GM12801 (cell line): Measurements from ENCODE around the gene RSL1D1.

Source experiments
- TF ChIP-seq, protein P1 (sequence below): IDR thresholded peaks from one replicate; pipeline ENCODE4 v1.5.1; 2011; ENCODE audit warnings: control low read depth; ENCODE audit not compliant: insufficient read length; ENCODE audit errors: extremely low read depth

Gene RSL1D1

DNA sequence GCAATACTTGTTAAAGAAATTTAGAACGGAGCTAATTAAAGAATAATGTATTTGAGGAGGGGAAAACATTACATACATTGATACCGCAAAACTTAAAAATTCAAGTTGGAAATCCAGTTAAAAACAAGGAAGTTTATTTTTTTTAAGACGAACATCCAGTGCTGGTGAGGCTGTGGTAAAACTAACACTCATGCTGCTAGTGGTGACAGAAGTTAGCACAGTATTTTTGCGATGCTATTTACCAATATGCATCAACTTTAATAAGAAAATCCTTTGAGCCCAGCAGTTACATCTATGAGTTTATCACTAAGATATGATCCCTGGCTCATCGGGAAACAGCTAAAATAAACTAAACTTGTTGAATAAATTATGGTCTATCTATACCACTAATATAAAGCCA lies 32.7 kb upstream of the RSL1D1 start:
- TF ChIP-seq, protein P1, sequence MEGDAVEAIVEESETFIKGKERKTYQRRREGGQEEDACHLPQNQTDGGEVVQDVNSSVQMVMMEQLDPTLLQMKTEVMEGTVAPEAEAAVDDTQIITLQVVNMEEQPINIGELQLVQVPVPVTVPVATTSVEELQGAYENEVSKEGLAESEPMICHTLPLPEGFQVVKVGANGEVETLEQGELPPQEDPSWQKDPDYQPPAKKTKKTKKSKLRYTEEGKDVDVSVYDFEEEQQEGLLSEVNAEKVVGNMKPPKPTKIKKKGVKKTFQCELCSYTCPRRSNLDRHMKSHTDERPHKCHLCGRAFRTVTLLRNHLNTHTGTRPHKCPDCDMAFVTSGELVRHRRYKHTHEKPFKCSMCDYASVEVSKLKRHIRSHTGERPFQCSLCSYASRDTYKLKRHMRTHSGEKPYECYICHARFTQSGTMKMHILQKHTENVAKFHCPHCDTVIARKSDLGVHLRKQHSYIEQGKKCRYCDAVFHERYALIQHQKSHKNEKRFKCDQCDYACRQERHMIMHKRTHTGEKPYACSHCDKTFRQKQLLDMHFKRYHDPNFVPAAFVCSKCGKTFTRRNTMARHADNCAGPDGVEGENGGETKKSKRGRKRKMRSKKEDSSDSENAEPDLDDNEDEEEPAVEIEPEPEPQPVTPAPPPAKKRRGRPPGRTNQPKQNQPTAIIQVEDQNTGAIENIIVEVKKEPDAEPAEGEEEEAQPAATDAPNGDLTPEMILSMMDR, result no peak

DNA sequence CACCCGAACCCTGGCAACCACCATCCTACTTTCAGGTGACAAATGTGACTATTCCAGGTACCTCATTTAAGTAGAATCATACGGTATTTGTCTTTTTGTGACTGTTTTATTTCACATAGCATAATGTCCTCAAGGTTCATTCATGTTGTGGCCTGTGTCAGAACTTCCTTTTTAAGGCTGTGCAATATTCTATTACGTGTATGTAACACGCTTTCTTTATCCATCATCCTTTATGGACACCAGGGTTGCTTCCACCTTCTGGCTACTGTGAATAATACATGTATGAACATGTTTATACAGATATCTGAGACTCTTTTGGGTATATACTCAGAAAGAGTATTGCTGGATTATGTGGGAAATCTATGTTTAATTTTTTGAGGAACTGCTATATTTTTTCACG lies 28.7 kb upstream of the RSL1D1 start:
- TF ChIP-seq, protein P1, result no peak

DNA sequence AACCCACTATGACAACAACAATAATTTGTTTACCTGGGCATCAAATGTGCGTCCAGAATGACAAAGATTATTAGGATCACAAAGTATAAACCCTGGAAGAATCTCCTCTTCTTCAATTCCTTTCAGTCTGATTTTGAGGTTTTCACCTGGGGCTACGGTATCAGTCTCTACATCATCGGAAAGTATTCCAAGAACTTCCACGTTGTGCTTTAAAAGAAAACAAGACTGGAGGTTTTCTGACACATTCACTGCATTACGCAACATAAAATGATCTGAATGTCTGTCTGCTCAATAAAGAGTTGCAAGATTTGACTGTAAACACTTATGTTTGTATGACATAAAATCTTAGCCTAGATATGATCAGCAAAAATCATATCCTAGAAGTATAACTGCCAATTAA lies 26.0 kb upstream of the RSL1D1 start:
- TF ChIP-seq, protein P1, result no peak

DNA sequence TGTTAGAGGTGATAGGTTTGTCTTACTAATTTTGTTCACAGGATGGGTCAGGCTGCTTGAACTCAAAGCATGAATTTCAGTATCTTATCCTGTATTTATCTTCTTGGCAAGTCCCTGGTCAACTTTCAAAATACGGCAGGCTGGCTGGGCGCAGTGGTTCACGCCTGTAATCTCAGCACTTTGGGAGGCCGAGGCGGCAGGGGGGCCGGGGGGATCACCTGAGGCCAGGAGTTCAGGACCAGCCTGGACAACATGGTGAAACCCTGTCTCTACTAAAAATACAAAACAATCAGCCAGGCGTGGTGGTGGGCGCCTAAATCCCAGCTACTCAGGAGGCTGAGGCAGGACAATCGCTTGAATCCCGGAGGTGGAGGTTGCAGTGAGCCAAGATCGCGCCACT lies 25.0 kb upstream of the RSL1D1 start:
- TF ChIP-seq, protein P1, result no peak

DNA sequence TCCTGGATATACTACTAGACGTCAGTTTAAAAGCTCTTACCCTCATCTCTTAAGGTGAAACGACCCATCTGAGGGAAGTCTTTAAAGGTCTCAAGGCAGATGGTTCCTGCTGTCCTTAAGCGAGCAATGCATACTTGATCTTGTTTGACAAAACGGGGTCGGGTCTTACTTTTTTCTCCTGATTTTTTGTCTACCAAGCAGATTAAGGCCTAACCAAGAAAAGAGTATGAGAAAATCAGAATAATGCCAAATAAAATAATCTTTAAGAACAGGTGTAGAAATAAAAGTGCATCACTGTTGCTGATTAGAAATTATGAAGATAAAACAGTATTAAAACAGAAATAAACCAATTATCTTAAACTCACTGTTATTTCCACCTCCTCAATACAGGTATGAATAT lies 24.4 kb upstream of the RSL1D1 start:
- TF ChIP-seq, protein P1, result no peak

DNA sequence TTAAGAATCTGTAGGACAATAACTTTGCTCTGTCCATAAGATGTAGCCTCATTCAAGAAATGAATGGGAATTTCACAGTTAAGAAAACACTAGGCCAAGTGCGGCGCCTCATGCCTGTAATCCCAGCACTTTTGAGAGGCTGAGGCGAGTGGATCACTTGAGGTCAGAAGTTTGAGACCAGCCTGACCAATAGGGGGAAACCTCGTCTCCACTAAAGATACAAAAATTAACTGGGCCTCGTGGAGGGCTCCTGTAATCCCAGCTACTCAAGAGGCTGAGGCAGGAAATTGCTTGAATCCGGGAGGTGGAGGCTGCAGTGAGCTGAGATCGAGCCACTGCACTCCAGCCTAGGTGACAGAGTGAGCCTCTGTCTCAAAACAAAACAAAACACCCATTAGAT lies 19.9 kb upstream of the RSL1D1 start:
- TF ChIP-seq, protein P1, result no peak

DNA sequence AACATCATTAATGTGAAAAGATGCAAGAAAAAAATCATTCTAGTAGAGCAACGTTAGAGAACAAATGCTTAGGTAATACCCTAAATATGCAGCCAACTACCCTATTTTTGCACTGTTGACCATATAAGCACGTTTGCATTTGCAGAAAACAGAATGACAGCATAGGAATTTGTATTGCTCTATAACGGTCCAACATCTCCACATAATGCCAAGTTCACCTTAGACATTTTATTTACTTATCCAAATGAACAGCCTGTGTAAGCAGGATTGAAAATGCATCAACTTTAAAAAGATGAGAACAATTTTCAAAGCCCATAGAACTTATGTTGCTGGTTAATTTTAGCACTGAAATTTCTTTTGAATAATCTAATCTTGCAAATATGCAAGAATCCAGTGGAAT lies 19.1 kb upstream of the RSL1D1 start:
- TF ChIP-seq, protein P1, result no peak
